H1 (cell line): ENCODE results near the gene BLOC1S1. TPM values are rescaled to one million over a fixed set of nuclear protein-coding genes. Genes with fewer than 3 reads are reported as not detected.

Experiments used
- CBX5 ChIP-seq: fragments of 300-800, 300-1000 bp; sonication (generic); IDR thresholded peaks from 2 replicates; pipeline ENCODE4 v1.7.1; 2016; ENCODE audit warnings: antibody characterized with exemption, low read length, low read depth
- CHD1 ChIP-seq: IDR thresholded peaks from 2 replicates; pipeline ENCODE4 v1.6.1; 2012; ENCODE audit warnings: low read depth, low read length, improper control_type of control experiment
- CREB1 ChIP-seq: IDR thresholded peaks from 2 replicates; pipeline ENCODE4 v1.6.1; 2012; ENCODE audit warnings: inconsistent platforms
- EGR1 ChIP-seq: IDR thresholded peaks from 2 replicates; pipeline ENCODE4 v1.6.1; 2011; ENCODE audit warnings: low read depth, low read length, borderline replicate concordance
- JUND ChIP-seq: IDR thresholded peaks from 2 replicates; pipeline ENCODE4 v1.6.1; 2011; ENCODE audit warnings: mild to moderate bottlenecking, improper control_type of control experiment, low read length
- KDM1A ChIP-seq: fragments of 200-600, 300-600 bp; sonication (generic); IDR thresholded peaks from 2 replicates; pipeline ENCODE4 v1.7.1; 2016; ENCODE audit warnings: mild to moderate bottlenecking, low read length, borderline replicate concordance
- KDM4A ChIP-seq: IDR thresholded peaks from one replicate; pipeline ENCODE4 v1.7.1; 2012; ENCODE audit warnings: low read depth, mild to moderate bottlenecking, moderate library complexity, low read length, inconsistent platforms; ENCODE audit not compliant: severe bottlenecking
- MAX ChIP-seq: IDR thresholded peaks from 2 replicates; pipeline ENCODE4 v1.6.1; 2012; ENCODE audit warnings: inconsistent platforms
- NRF1 ChIP-seq: IDR thresholded peaks from 2 replicates; pipeline ENCODE4 v1.6.1; 2011; ENCODE audit warnings: mild to moderate bottlenecking, low read depth, low read length, improper control_type of control experiment
- PHF8 ChIP-seq: fragments of 200-600 bp; sonication (generic); conservative IDR thresholded peaks from 2 replicates; pipeline ENCODE4 v1.7.1; 2012; ENCODE audit warnings: low read depth, mild to moderate bottlenecking, inconsistent platforms, low read length, moderate library complexity
- RXRA ChIP-seq: IDR thresholded peaks from 2 replicates; pipeline ENCODE4 v1.6.1; 2011; ENCODE audit warnings: low read depth, mild to moderate bottlenecking, low read length, moderate library complexity; ENCODE audit not compliant: insufficient read depth
- SIN3A ChIP-seq, 2 experiments: IDR thresholded peaks in 1 of 2; conservative IDR thresholded peaks in 1 of 2; 2 replicates each; pipeline ENCODE4 v1.6.1; 2011 to 2012; ENCODE audit warnings: low read length in 2 of 2, improper control_type of control experiment in 1 of 2, low read depth in 1 of 2, mild to moderate bottlenecking in 1 of 2
- SRF ChIP-seq: IDR thresholded peaks from 2 replicates; pipeline ENCODE4 v1.6.1; 2011; ENCODE audit warnings: mild to moderate bottlenecking, low read depth, low read length, moderate library complexity
- TAF1 ChIP-seq: IDR thresholded peaks from 2 replicates; pipeline ENCODE4 v1.6.1; 2011; ENCODE audit warnings: mild to moderate bottlenecking, low read depth, low read length
- TEAD4 ChIP-seq: IDR thresholded peaks from 2 replicates; pipeline ENCODE4 v1.6.1; 2012; ENCODE audit warnings: low read depth, low read length, inconsistent platforms, mixed read lengths
- ZNF274 ChIP-seq: IDR thresholded peaks from 2 replicates; pipeline ENCODE4 v1.7.0; 2012; ENCODE audit warnings: low read length, borderline replicate concordance; ENCODE audit errors: extremely low read depth
- polyA plus RNA-seq, 7 experiments: library from polyadenylated mRNA; depleted of rRNA in 3 of 7; stranded (reverse) in 5 of 7; unstranded in 2 of 7; fragments of >200 nt in 5 of 7; fragments of 200-250 nt in 2 of 7; gene quantifications; 1 replicate in 5 of 7; 2 replicates in 1 of 7; 4 replicates in 1 of 7; pipeline versions ENCODE4 v1.2.1 to v1.2.3, GENCODE V29; 2011 to 2013; ENCODE audit warnings: missing spikeins in 2 of 7, mixed read lengths in 2 of 7
- total RNA-seq: library from RNA; stranded (reverse); fragmentation: NEBNext Ultra II Directional; extraction: Animal tissue kit (Norgen Biotek cat#: 25700); gene quantifications from 2 replicates; pipeline ENCODE4 v1.2.1, GENCODE V29; 2021
- TF ChIP-seq, protein P1 (sequence below): IDR thresholded peaks from 2 replicates; pipeline ENCODE4 v1.6.1; 2012; ENCODE audit warnings: low read length, inconsistent platforms

The BLOC1S1 gene
- total and polyA plus RNA-seq, 2 of the 8 experiments (the other 6 are each of a cell fraction or from before 2014, with no cell fraction given), result 91.1 to 185 TPM

DNA sequence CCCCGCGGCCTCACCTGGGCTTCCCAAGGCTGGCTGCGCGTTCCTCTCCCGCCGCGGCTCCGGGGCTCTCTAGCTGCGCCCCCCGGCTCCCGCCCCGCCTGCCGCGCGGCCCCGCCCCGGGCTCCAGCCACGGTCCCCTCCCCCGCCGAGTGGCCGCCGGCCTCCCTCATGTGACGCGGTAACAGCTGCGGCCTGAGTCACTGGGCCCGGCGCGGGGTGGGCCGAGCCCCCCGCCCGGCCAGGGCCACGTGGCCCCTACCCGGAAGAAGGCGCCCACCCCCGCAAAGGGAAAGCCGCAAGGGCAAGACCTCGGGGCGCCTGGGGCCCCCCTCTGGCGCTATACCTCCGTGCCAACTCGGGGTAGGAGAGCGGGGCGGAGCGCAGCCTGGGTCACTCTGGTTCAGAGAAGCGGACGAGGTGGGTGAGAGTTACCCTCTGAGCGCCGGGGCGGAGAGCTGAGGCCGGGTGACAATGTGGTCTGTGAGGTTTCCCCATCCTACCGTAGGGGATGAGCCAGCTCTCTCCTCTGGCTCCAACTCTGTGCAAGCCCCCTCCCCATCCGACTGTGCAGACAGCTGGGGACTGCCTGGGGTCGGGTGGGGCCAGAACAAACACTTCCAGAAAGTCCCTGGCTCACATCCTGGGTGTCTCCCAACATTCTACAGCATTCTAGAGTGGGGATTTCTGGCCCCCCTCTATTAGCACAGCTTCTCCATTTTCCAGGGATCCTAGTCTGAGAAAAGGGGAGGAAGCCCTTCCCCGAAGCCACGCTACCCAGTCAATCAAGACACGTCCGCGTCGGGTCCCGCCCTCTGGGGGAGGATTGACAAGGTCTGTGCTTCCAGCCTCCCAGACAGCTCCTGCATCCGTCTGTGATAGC, 13.3 kb downstream of the BLOC1S1 start, which contains the start of gene CD63 (continued):
- TF ChIP-seq KDM1A (no peak), KDM4A (peak; percentile 50), NRF1 (no peak), JUND (peak; percentile 63; the same call in 1 of the 2 replicates), RXRA (no peak), CHD1 (no peak), SRF (no peak), MAX (peak; percentile 82), ZNF274 (no peak), SIN3A (conservative IDR thresholded peaks at IDR 0.05 in 1 of 2, IDR thresholded peaks at IDR 0.05 in 1 of 2; ENCODE audit: low read depth in 1 of 2, low read length in 2 of 2) (peak; percentile 78; a peak in 3 of 4 replicates), TEAD4 (no peak), EGR1 (peak; percentile 92), PHF8 (peak; percentile 45; the same call in 1 of the 2 replicates), TAF1 (peak; percentile 44), CREB1 (peak; percentile 64; the same call in 1 of the 2 replicates), CBX5 (no peak)
- TF ChIP-seq, protein P1, sequence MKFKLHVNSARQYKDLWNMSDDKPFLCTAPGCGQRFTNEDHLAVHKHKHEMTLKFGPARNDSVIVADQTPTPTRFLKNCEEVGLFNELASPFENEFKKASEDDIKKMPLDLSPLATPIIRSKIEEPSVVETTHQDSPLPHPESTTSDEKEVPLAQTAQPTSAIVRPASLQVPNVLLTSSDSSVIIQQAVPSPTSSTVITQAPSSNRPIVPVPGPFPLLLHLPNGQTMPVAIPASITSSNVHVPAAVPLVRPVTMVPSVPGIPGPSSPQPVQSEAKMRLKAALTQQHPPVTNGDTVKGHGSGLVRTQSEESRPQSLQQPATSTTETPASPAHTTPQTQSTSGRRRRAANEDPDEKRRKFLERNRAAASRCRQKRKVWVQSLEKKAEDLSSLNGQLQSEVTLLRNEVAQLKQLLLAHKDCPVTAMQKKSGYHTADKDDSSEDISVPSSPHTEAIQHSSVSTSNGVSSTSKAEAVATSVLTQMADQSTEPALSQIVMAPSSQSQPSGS, result 0 out of 2 replicates have a peak, but pooled peaks have one; percentile 48
- TF ChIP-seq, all 59 proteins: peak for 15
